ENCODE data around the gene IQCF6.
"Not testable (repeated sequence)": the region's sequence is repeated elsewhere in the genome, so short reads cannot be mapped to it uniquely, and the experiment has no call there.

The IQCF6 gene

GRCh38 chr3:51773529-51774056, 5.4 kb downstream of the IQCF6 start:
- DNase-seq: no peak

GRCh38 chr3:51759203-51759602, 19.8 kb downstream of the IQCF6 start:
- no peak for DNase-seq

GRCh38 chr3:51753763-51754750, 25.0 kb downstream of the IQCF6 start:
- not testable (repeated sequence) for DNase-seq

- DNase-seq: no peak
Measured at GRCh38 chr3:51751287-51751686, 27.8 kb downstream of the IQCF6 start.

- DNase-seq: no peak
Measured at GRCh38 chr3:51750878-51751277, 28.2 kb downstream of the IQCF6 start.

- DNase-seq: no peak
Measured at GRCh38 chr3:51748327-51748726, 30.7 kb downstream of the IQCF6 start.

- DNase-seq: no peak
Measured at GRCh38 chr3:51747840-51748239, 31.2 kb downstream of the IQCF6 start.

- peak in 1 of 56 donors; percentile 3 for DNase-seq
Measured at GRCh38 chr3:51742978-51743377, 36.1 kb downstream of the IQCF6 start.

GRCh38 chr3:51742320-51742719, 36.7 kb downstream of the IQCF6 start:
- DNase-seq: not testable (repeated sequence)

GRCh38 chr3:51739110-51739509, 39.9 kb downstream of the IQCF6 start:
- DNase-seq: no peak

- DNase-seq: no peak
Measured at GRCh38 chr3:51735950-51736349, 43.1 kb downstream of the IQCF6 start.

- no peak for DNase-seq
Measured at GRCh38 chr3:51735039-51735438, 44.0 kb downstream of the IQCF6 start.

GRCh38 chr3:51734572-51734907, 44.5 kb downstream of the IQCF6 start:
- DNase-seq: no peak

- DNase-seq: no peak
Measured at GRCh38 chr3:51733859-51734571, 45.0 kb downstream of the IQCF6 start.

- DNase-seq: no peak
Measured at GRCh38 chr3:51729042-51729633, 49.9 kb downstream of the IQCF6 start.
